GM12878 (cell line): ENCODE data around the gene COA3. TPM values are rescaled to one million over a fixed set of nuclear protein-coding genes. Genes with fewer than 3 reads are reported as not detected.
"Not testable (repeated sequence)": the region's sequence is repeated elsewhere in the genome, so short reads cannot be mapped to it uniquely, and the experiment has no call there.

Experiments used
- ATAC-seq: fragments of 200-7000 bp; cut with Tn5 transposase; 3 replicates; pipeline ENCODE4 v1.9.1; 2020; ENCODE audit warnings: mild to moderate bottlenecking, moderate library complexity
- BruUV-seq: library from RNA; stranded (reverse); fragments of 400-500 nt; replicated peaks from 2 replicates; lab custom pipeline; 2021; lab: Mats Ljungman, UMichigan
- CTCF ChIA-PET: fragments of 300-600 bp; sonication (Branson Sonifier 250); formaldehyde crosslinking; extraction: SDS; loops from one replicate; lab custom pipeline; 2021; ENCODE audit warnings: inconsistent platforms; lab: Yijun Ruan, JAX
- POLR2A ChIA-PET: fragments of 350-600 bp; formaldehyde crosslinking; extraction: SDS; loops from one replicate; lab custom pipeline; 2021; ENCODE audit warnings: inconsistent platforms; lab: Charles Lee
- RAD21 ChIA-PET: fragments of 300-600 bp; sonication (Branson Sonifier 250); formaldehyde crosslinking; loops from one replicate; lab custom pipeline; 2023; ENCODE audit warnings: antibody characterized with exemption; ENCODE audit not compliant: unreplicated experiment; lab: Charles Lee
- SMC1A ChIA-PET: fragments of 300-600 bp; sonication (Branson Sonifier 250); formaldehyde crosslinking; loops from one replicate; lab custom pipeline; 2023; ENCODE audit not compliant: unreplicated experiment, uncharacterized antibody; lab: Charles Lee
- DNase-seq: peaks from one replicate; pipeline ENCODE4 v3.0.0-alpha.2; 2011; ENCODE audit warnings: low read depth, low spot score
- FAIRE-seq: peaks from 3 replicates; lab custom pipeline; 2011; peaks lifted over from hg19 to GRCh38; lab: Jason Lieb, UNC
- H2AFZ ChIP-seq: 2 replicates; pipeline ENCODE4 v1.6.0; 2011; ENCODE audit warnings: low read depth, low read length, control low read depth; ENCODE audit not compliant: control insufficient read depth
- H3K27ac ChIP-seq: 2 replicates; pipeline ENCODE4 v1.5.1; 2011; ENCODE audit warnings: control low read depth; ENCODE audit not compliant: control insufficient read depth, insufficient read depth
- H3K27me3 ChIP-seq, 2 experiments: replicated peaks in 1 of 2; 2 replicates each; pipeline versions ENCODE4 v1.6.0 to v1.6.1; 2011; ENCODE audit warnings: low read length in 1 of 2; ENCODE audit not compliant: control insufficient read depth in 2 of 2, insufficient read depth in 2 of 2
- H3K36me3 ChIP-seq, 2 experiments: 2 replicates each; pipeline ENCODE4 v1.5.1; 2011; ENCODE audit warnings: low read length in 1 of 2; ENCODE audit not compliant: control insufficient read depth in 2 of 2, insufficient read depth in 2 of 2
- H3K4me1 ChIP-seq: 2 replicates; pipeline ENCODE4 v1.6.1; 2011; ENCODE audit warnings: mild to moderate bottlenecking, low read length, moderate library complexity, mixed read lengths; ENCODE audit not compliant: control insufficient read depth, insufficient read depth
- H3K4me2 ChIP-seq: 2 replicates; pipeline ENCODE4 v1.6.0; 2011; ENCODE audit warnings: control low read depth; ENCODE audit not compliant: control insufficient read depth, insufficient read depth
- H3K4me3 ChIP-seq: fragments of 200-600 bp; sonication (generic); 2 replicates; pipeline ENCODE4 v1.5.1; 2016
- H3K79me2 ChIP-seq: 2 replicates; pipeline ENCODE4 v1.6.0; 2011; ENCODE audit warnings: low read length; ENCODE audit not compliant: control insufficient read depth, insufficient read depth
- H3K9ac ChIP-seq: 2 replicates; pipeline ENCODE4 v1.8.0; 2011; ENCODE audit warnings: low read length, control low read depth, mixed read lengths; ENCODE audit not compliant: control insufficient read depth, insufficient read depth
- H3K9me3 ChIP-seq: replicated peaks from 3 replicates; pipeline ENCODE4 v1.5.1; 2011; ENCODE audit warnings: mild to moderate bottlenecking, low read length; ENCODE audit not compliant: control insufficient read depth, insufficient read depth
- H4K20me1 ChIP-seq: 2 replicates; pipeline ENCODE4 v1.6.0; 2011; ENCODE audit not compliant: control insufficient read depth, insufficient read depth
- MEF2A ChIP-seq: IDR thresholded peaks from 2 replicates; pipeline ENCODE4 v1.6.1; 2011; ENCODE audit warnings: low read depth, mild to moderate bottlenecking, low read length, moderate library complexity; ENCODE audit not compliant: insufficient read depth
- WGBS: methylation state at CpG from one replicate; pipeline ENCODE4 v1.1.6; 2016; ENCODE audit warnings: low lambda C conversion rate; ENCODE audit not compliant: insufficient replicate concordance, insufficient coverage; ENCODE audit errors: missing lambda C conversion rate; 5-methylcytosine and 5-hydroxymethylcytosine counted together
- in situ Hi-C: fragments of 300-500 bp; cut with MboI; formaldehyde crosslinking; loops from 9 replicates; pipeline ENCODE4 v1.14.3; 2018; ENCODE audit warnings: mixed read lengths
- intact Hi-C: fragments of 100-400 bp; cut with micrococcal nuclease; formaldehyde crosslinking; loops from one replicate; pipeline ENCODE4 v1.14.2; 2022; ENCODE audit not compliant: unreplicated experiment
- polyA plus RNA-seq, 11 experiments: library from polyadenylated mRNA; depleted of rRNA in 4 of 11; unstranded in 6 of 11; stranded (reverse) in 5 of 11; fragments of >200 nt; fragmentation: Nextera tagmentation in 4 of 11; fragmentation: Illumina TruSeq in 1 of 11; extraction: Ambion mirVana in 4 of 11; extraction: Trizol in 1 of 11; gene quantifications; 1 replicate in 1 of 11; 2 replicates in 10 of 11; pipeline versions ENCODE4 v1.2.1 to v1.2.3, GENCODE V29; 2011 to 2016; ENCODE audit warnings: inconsistent platforms in 2 of 11, missing spikeins in 2 of 11, low read depth in 1 of 11
- total RNA-seq, 4 experiments: library from RNA; depleted of rRNA in 3 of 4; stranded (reverse); fragments of >200 nt in 3 of 4; fragmentation: Illumina TruSeq in 1 of 4; extraction: Trizol in 1 of 4; gene quantifications; 2 replicates each; pipeline versions ENCODE4 v1.2.1 to v1.2.3, GENCODE V29; 2013 to 2021

Gene COA3
- total and polyA plus RNA-seq, 10 of the 15 experiments (the other 5 are each of a cell fraction or from before 2014, with no cell fraction given), result 45.2 to 161 (median 64.6) TPM

- H2AFZ ChIP-seq, FAIRE-seq, H3K9me3 ChIP-seq, H3K27me3 ChIP-seq, H4K20me1 ChIP-seq, H3K27ac ChIP-seq, DNase-seq, CTCF ChIA-PET, RAD21 ChIA-PET, H3K36me3 ChIP-seq, H3K9ac ChIP-seq, ATAC-seq, intact Hi-C loops, H3K4me3 ChIP-seq, SMC1A ChIA-PET, BruUV-seq, H3K79me2 ChIP-seq, H3K4me2 ChIP-seq, POLR2A ChIA-PET, H3K4me1 ChIP-seq: not testable (repeated sequence)
- 63% methylated on average over 9 of the region's 9 CpGs for WGBS
- in situ Hi-C loops, result loop anchor here (10.0 kb wide), 1 partner anchor 193 kb away; the partner anchor contains the start of gene PSMC3IP
These were observed 30.5 kb downstream of the COA3 start for GRCh38 chr17:42768006-42768405.

GRCh38 chr17:42767512-42767911 is 31.0 kb downstream of the COA3 start:
- no peak overlapping the region for H3K27ac ChIP-seq
- H3K79me2 ChIP-seq, result no peaks in the 10 kb centered on the region; the same call in 1 of the 2 replicates
- H3K27me3 ChIP-seq, result no peaks in the 10 kb centered on the region
- no TSS peak for BruUV-seq
- no peak for ATAC-seq
- in situ Hi-C loops, result loop anchor here (10.0 kb wide), 1 partner anchor 193 kb away; the partner anchor contains the start of gene PSMC3IP
- ChIA-PET CTCF (interaction anchor here (0.6 to 1.3 kb wide), 2 partner anchors 143 to 189 kb away, joined by 3 to 4 read pairs; no protein-coding TSS in a partner anchor), RAD21 (no interaction called here), POLR2A (no interaction called here), SMC1A (no interaction called here)
- TF ChIP-seq MEF2A, result no peak
- no peak for DNase-seq
- no peak overlapping the region for H3K4me2 ChIP-seq
- peaks cover 3% of the 10 kb centered on the region; the same call in 1 of the 2 replicates for H3K4me1 ChIP-seq
- no peak overlapping the region for H3K9ac ChIP-seq
- no peak overlapping the region for H2AFZ ChIP-seq
- no peak for FAIRE-seq
- H3K9me3 ChIP-seq, result no peaks in the 10 kb centered on the region
- H3K36me3 ChIP-seq, result no peaks in the 10 kb centered on the region
- no peak overlapping the region for H3K4me3 ChIP-seq
- intact Hi-C loops, result no loop called here
- H4K20me1 ChIP-seq, result no peaks in the 10 kb centered on the region
